Measurements from ENCODE around the gene LRRC36. TPM values are rescaled to one million over a fixed set of nuclear protein-coding genes. Genes with fewer than 3 reads are reported as not detected.

Gene LRRC36
- total RNA-seq, 1 experiment from 2014 or later = not detected

DNA sequence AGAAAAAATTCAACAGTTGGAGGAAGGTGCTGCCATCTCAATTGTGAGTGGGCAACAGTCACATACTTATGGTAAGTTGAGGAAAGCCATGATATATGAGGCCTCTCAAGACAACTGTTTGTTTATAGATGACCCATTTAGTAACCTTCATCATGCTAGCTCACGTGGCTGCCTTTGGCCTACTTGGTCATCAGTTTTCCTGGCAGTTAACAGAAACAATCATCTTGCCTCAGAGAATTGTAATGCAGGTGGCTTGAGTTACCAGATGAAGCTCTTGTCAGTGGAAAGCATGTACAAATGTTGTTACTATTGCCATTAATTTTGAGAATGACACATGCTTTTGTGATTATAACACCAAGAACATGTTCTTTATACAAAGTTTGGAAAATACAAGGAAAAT, 52.0 kb downstream of the LRRC36 start:
- DNase-seq (ENCODE audit: low read depth in 1 of 2, low spot score in 2 of 2) = no peak
- no peak overlapping the region for H3K4me3 ChIP-seq
- H3K9me3 ChIP-seq (replicated peaks) = no peaks in the 10 kb centered on the region
- no peaks in the 10 kb centered on the region for H3K36me3 ChIP-seq
- H3K4me1 ChIP-seq (replicated peaks) = no peaks in the 10 kb centered on the region
- H3K27me3 ChIP-seq (replicated peaks) = 0 out of 2 replicates have a peak, but pooled peaks cover 4% of the 10 kb centered on the region
- H3K27ac ChIP-seq = no peak overlapping the region

DNA sequence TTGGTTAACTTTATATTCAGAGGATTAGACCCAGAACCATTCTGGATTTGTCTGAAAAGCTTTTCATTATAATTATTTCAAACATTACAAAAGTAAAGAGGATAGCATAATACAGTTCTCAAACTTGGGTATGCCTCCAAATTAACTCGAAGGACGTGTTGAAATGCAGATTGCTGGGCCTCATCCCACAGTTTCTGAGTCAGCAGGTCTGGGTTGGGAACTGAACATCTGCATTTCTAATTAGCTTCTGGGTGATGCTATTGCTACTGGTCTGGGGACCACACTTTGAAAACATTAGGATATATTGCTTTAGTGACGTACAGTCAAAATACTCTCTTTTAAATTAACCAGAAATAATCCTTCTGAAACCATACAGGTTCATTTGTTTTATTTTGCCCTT, 56.7 kb downstream of the LRRC36 start:
- Histone ChIP-seq H3K27ac (no peak overlapping the region), H3K27me3 (replicated peaks) (0 out of 2 replicates have a peak, but pooled peaks cover 4% of the 10 kb centered on the region), H3K4me3 (no peak overlapping the region), H3K4me1 (replicated peaks) (no peaks in the 10 kb centered on the region), H3K36me3 (no peaks in the 10 kb centered on the region), H3K9me3 (replicated peaks) (no peaks in the 10 kb centered on the region)
- no peak for DNase-seq (ENCODE audit: low read depth in 1 of 2, low spot score in 2 of 2)

DNA sequence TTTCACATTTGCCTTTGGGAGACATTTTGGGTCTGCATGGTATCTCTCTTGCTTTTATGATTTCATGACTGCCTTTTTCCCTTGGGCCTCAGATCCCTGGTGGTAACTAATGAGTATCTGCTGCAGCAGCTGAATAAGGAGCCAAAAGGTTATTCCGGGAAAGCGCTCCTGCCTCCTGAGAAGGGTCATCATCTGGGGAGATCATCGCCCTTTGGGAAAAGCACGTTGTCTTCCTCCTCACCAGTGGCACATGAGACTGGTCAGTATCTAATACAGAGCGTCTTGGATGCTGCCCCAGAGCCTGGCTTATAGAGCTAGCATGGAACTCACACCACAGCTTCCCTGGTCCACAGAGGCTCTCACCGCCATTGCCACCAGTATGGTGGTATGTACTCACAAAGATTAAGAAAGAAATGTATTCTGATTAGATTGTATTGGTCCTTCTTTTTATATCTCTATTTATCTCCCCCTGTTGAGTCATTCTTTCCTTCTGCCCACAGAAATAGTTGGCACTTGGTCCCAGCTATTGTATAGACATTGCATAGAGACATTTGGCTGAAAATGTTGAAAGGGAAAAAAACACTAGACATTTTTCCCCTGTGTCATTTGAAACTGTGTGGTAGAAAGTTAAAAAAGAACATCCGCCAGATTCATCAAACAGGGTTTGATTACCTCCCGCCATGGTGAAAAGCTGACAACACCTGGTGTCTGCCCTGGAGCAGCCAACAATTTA, 58.3 kb downstream of the LRRC36 start:
- DNase-seq (ENCODE audit: low read depth in 1 of 2, low spot score in 2 of 2) = no peak
- H3K27ac ChIP-seq = no peak overlapping the region

DNA sequence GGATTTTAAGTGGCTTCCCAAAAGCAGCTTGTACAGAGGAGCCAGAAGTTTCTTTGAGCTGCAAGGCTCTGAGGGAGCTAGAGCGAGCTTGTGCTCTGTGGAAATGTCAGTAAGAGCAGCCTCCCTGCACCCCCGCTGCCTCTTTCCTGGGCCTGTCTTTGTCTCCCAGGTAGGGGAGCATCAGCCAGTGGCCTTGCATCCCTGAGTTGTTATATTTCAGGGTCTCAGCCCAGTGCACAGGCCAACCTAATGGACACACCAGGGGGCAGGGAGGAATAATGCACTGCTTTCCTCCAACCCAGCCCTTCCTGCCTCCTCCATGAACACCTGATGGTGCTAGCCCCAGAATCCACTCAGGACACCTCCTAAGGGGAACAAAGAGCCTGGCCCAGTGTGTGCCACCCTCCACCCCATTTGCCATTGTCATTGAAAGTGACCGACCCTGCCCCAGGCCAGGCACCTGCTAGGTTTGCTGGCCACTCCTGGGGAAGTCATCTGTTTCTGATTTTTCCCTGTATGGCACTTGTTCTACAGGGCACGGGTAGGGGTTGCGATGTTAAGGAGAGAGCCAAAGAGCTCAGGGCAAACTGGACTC, 60.3 kb downstream of the LRRC36 start:
- H3K27me3 ChIP-seq (replicated peaks) = 0 out of 2 replicates have a peak, but pooled peaks cover 4% of the 10 kb centered on the region
- no peak overlapping the region for H3K27ac ChIP-seq
- H3K9me3 ChIP-seq (replicated peaks) = no peaks in the 10 kb centered on the region
- no peaks in the 10 kb centered on the region for H3K36me3 ChIP-seq
- H3K4me3 ChIP-seq = no peak overlapping the region
- DNase-seq (ENCODE audit: low read depth in 1 of 2, low spot score in 2 of 2) = no peak
- H3K4me1 ChIP-seq (replicated peaks) = no peaks in the 10 kb centered on the region

More for the DNA sequence above, 58.3 kb downstream of the LRRC36 start:
- H3K36me3 ChIP-seq = no peaks in the 10 kb centered on the region
- no peak overlapping the region for H3K4me3 ChIP-seq
- H3K27me3 ChIP-seq (replicated peaks) = 0 out of 2 replicates have a peak, but pooled peaks cover 4% of the 10 kb centered on the region
- no peaks in the 10 kb centered on the region for H3K9me3 ChIP-seq (replicated peaks)
- H3K4me1 ChIP-seq (replicated peaks) = no peaks in the 10 kb centered on the region

DNA sequence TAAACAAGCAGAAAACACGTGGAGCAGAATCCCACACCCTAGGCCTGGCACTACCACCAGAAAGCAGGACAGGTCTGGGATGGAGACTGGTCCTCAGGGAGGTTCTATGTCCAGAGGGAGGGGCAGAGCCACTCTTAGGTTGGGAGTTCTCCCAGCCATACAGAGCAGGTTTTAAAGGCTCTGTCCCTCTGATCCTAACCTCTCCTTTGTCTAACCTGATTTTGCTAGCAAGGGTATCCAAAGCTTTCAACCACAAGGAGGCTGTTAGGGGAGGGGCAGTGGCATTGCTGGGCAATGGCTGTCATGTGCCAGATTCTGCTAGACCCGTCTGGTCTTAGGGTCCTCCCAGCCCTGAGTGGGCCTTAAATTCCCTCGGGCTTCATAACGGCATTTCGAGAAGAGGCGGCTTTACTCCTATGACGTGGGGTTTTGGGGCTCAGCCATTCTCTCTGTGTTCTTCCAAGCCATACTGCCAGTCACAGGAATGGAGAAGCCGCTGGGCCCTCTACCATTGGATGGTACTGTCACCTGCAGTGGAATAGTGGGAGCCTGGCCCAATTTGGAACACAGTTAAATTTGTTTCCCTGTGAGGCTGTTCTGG, 61.0 kb downstream of the LRRC36 start:
- no peaks in the 10 kb centered on the region for H3K36me3 ChIP-seq
- no peak overlapping the region for H3K27ac ChIP-seq
- 0 out of 2 replicates have a peak, but pooled peaks cover 4% of the 10 kb centered on the region for H3K27me3 ChIP-seq (replicated peaks)
- no peak overlapping the region for H3K4me3 ChIP-seq
- no peak for DNase-seq (ENCODE audit: low read depth in 1 of 2, low spot score in 2 of 2)
- no peaks in the 10 kb centered on the region for H3K9me3 ChIP-seq (replicated peaks)
- no peaks in the 10 kb centered on the region; the same call in 1 of the 2 replicates for H3K4me1 ChIP-seq (replicated peaks)

DNA sequence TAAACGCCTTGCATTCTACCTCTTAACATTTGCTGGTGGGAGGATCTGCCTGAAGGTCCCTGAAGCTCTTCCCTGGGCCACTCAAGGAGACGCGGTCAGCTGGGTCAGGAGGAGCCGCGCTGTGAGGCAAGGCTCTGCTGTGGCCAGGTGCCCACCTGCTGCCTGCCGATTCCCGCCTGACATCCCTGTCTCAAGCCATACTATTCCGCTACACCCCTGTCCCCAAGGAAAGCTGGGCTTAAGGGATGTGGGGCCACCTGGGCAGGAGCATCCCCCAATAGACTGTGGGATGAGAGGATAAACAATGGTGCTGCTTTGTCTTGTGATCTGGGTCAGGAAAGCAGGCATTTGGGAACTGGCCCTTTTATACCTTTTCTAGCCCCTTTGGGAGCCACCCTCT, 61.6 kb downstream of the LRRC36 start:
- DNase-seq (ENCODE audit: low read depth in 1 of 2, low spot score in 2 of 2) = no peak
- H3K27me3 ChIP-seq (replicated peaks) = 0 out of 2 replicates have a peak, but pooled peaks cover 3% of the 10 kb centered on the region
- no peak overlapping the region for H3K27ac ChIP-seq
- no peaks in the 10 kb centered on the region for H3K36me3 ChIP-seq
- H3K9me3 ChIP-seq (replicated peaks) = no peaks in the 10 kb centered on the region
- H3K4me3 ChIP-seq = no peak overlapping the region
- H3K4me1 ChIP-seq (replicated peaks) = peaks cover 5% of the 10 kb centered on the region

DNA sequence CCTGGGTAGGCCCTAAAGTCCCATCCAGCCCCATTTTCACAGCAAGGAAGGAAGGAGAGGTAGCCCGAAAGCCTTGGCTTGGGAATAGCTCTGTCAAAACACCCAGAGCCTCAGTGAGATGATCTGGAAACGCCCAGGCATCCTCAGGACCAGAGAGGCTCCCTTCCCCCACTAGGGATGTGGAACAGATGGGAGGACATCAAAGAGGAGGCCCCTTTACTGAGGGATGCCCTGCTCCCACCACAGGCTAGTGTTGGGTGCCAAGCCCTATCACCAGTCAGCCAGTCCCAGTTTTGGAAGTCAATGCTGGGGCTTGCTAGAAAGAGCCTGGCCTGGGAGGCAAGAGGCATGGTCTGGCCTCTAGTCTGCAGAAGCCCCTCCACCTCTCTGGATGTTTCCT, 62.0 kb downstream of the LRRC36 start:
- no peaks in the 10 kb centered on the region for H3K27me3 ChIP-seq (replicated peaks)
- DNase-seq (ENCODE audit: low read depth in 1 of 2, low spot score in 2 of 2) = no peak
- peaks cover 8% of the 10 kb centered on the region for H3K4me1 ChIP-seq (replicated peaks)
- H3K9me3 ChIP-seq (replicated peaks) = no peaks in the 10 kb centered on the region
- H3K4me3 ChIP-seq = no peak overlapping the region
- H3K36me3 ChIP-seq = no peaks in the 10 kb centered on the region
- no peak overlapping the region for H3K27ac ChIP-seq

DNA sequence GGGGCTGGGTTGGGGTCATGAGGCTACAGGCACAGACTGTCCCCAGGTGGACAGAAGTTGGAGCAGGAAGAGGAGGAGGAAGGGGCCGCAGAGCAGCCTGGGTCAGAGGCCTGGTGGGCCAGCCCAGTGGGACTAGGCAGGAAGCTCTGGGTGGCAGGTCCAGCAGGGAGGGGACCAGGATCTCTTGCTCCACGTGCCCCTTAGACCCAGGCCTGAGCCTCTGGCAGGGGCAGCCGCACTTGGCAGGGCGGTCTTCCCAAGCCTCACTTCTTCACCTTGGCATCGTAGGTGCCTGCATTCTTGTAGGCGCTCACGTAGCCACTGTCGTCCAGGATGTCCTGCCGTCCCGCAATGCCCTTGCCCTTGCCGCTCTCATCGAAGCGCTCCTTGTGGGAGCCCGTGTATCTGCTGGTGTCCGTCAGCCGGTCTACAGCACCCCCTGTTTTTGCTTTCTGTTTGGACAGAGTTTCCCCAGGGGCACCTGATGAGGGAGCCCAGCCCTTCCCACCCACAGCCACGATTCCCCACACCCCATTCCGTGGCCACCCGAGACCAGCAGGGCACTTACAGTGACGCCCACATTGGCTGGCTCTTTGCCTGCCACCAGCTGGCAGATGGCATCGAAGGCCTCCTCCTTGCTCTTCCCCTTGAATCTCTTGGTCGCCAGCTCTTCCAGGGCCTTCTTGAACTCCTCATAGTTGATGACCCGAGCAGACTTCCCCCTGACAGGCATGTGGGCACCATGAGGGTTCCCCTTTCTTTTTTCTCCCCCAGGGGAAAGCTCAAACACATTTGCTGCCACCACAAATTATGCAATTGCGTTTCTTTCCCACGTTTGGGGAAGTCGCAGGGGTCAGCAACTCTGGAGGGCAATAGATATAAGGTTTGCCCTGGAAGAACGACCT, 63.5 kb downstream of the LRRC36 start:
- Histone ChIP-seq H3K27ac (no peak overlapping the region), H3K36me3 (no peaks in the 10 kb centered on the region), H3K27me3 (replicated peaks) (no peaks in the 10 kb centered on the region), H3K4me1 (replicated peaks) (peaks cover 12% of the 10 kb centered on the region), H3K4me3 (no peak overlapping the region), H3K9me3 (replicated peaks) (no peaks in the 10 kb centered on the region)
- no peak for DNase-seq (ENCODE audit: low read depth in 1 of 2, low spot score in 2 of 2)

DNA sequence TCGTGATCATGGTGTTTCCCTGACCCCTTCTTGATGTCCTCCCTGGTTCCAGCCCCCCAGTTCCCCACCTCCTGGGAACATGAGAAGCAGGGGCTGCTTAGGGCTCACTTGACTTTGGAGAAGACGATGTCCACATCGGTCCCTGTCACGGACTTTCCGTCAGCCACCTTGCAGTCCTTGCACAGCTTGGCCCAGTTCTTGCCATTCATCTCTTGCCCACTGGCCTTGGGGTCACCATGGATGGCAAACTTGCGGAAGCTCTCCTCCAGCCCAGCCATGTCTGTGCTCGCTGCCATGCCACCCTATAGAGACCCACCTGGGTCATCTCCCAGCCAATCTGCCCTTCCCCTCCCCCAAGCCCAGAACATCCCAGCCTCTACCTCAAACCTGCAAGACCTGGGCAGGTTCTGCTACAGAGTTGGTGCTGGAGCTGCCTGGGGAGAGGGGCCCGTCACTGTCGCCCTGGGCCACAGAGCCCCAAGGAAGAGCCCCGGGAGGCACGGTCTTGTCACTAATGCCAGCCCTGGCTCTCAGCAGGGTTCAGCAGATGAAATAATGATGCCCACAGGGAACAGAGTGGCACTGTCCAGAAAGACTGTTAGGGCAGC, 64.3 kb downstream of the LRRC36 start:
- Histone ChIP-seq H3K4me1 (replicated peaks) (peaks cover 15% of the 10 kb centered on the region), H3K4me3 (no peak overlapping the region), H3K9me3 (replicated peaks) (no peaks in the 10 kb centered on the region), H3K27me3 (replicated peaks) (no peaks in the 10 kb centered on the region), H3K36me3 (no peaks in the 10 kb centered on the region), H3K27ac (no peak overlapping the region)
- DNase-seq (ENCODE audit: low read depth in 1 of 2, low spot score in 2 of 2) = no peak

DNA sequence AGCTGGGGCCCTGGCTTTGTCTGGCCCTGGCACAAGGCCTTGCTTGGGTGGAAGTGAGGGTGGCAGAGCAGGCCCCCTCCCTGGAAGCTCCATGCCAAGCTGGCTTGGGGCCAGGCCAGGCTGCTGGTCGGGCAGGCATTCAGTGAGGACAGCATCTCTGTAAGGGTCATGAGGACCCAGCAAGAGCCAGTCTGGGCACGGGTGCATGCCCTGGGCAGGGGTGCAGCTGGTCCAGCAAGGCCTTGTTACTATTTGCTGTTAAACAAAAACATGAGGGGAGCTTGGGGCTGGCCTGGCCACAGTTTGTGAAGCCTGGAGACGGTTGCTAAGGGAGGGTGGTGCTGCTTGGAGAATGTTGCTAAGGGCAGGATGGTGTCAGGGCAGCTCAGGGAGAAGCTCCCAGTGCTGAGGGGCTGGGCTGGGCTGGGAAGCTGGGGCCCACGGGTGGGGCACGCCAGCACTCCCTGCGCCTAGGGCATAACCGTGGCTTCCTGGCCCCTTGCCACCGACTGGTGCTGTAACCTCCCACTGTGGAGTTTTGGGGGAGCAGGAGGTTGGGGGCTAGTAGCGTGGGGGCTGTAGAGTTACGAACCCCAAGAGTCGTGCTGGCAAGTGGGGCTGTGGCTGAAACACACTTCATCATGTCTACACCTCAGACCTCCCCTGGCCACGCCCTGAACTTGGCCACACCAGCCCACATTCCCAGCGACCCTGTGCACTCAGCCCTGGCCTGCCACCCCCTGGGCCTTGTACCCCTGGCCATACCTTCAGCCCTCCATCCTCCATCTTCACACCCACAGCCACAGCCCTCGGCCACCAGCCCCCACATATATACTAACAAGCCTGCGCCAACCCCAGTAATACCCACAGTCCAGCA, 65.0 kb downstream of the LRRC36 start:
- DNase-seq (ENCODE audit: low read depth in 1 of 2, low spot score in 2 of 2) = no peak
- no peaks in the 10 kb centered on the region for H3K36me3 ChIP-seq

DNA sequence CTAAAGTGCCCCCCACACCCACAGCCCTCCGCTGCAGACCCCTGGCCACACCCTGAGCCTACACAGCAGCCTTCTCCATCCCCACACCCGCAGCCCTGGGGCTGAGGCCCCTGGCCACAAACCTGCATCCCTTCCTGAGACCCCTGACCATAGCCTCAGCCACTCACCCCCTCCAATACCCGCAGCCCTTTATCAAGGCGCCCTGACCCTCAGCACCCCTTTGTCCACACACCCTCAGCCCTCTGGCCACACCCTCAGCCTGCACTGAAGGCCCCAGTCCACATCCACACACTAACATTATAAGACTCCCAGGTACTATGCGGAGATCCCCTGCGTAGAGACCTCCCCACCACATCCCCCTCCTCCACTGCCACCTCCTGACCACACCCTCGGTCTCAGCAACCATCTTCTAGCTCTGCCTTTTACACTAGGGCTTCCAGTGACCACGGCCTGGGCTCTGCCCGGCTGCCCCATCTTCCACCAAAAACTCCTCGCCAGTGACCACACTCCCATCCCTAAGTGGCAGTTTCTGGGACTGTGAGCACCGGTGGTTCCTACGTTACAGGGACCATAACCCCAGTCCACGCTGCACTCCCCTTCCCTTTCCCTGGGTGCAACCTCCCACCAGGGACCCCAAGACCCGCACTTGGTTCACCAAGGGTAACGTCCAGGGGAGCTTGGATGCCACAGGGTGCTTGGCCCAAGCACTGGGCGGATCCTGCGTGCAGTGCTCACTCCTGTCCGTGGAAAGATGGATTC, 65.9 kb downstream of the LRRC36 start:
- Histone ChIP-seq H3K36me3 (no peaks in the 10 kb centered on the region), H3K9me3 (replicated peaks) (no peaks in the 10 kb centered on the region), H3K27ac (no peak overlapping the region), H3K27me3 (replicated peaks) (no peaks in the 10 kb centered on the region), H3K4me3 (no peak overlapping the region), H3K4me1 (replicated peaks) (peaks cover 25% of the 10 kb centered on the region)
- DNase-seq (ENCODE audit: low read depth in 1 of 2, low spot score in 2 of 2) = no peak

More for the DNA sequence above, 65.0 kb downstream of the LRRC36 start:
- Histone ChIP-seq H3K4me3 (no peak overlapping the region), H3K27ac (no peak overlapping the region), H3K27me3 (replicated peaks) (no peaks in the 10 kb centered on the region), H3K4me1 (replicated peaks) (peaks cover 23% of the 10 kb centered on the region), H3K9me3 (replicated peaks) (no peaks in the 10 kb centered on the region)

Data from SJSA1 (cell line).